B cell (primary cell): ENCODE measurements around the gene DCD. TPM values are rescaled to one million over a fixed set of nuclear protein-coding genes. Genes with fewer than 3 reads are reported as not detected.

Experiments
- ATAC-seq: fragments of 200-7000 bp; cut with Tn5 transposase; one replicate; pipeline ENCODE4 v1.10.0; 2021; ENCODE audit warnings: low read depth, mild to moderate bottlenecking, moderate number of reproducible peaks, moderate library complexity
- CTCF ChIA-PET: fragments of 350-600 bp; sonication (Branson Sonifier 250); formaldehyde crosslinking; loops from one replicate; lab custom pipeline; 2021; ENCODE audit warnings: antibody characterized with exemption, inconsistent platforms; lab: Charles Lee
- POLR2A ChIA-PET: fragments of 350-600 bp; sonication (Branson Sonifier 250); formaldehyde crosslinking; loops from one replicate; lab custom pipeline; 2021; ENCODE audit warnings: antibody characterized with exemption; lab: Charles Lee
- DNase-seq: peaks from one replicate; pipeline ENCODE4 v3.0.0; 2013
- H2AFZ ChIP-seq: 2 replicates; pipeline ENCODE4 v1.6.1; 2012; ENCODE audit warnings: mild to moderate bottlenecking, low read depth, low read length; ENCODE audit not compliant: insufficient read depth, poor library complexity, severe bottlenecking
- H3K27ac ChIP-seq, 2 donors: 1 replicate in 1 of 2; 2 replicates in 1 of 2; pipeline ENCODE4 v1.5.1; 2012 to 2013; ENCODE audit warnings: low read length in 2 of 2, mild to moderate bottlenecking in 2 of 2, moderate library complexity in 1 of 2
- H3K27me3 ChIP-seq, 4 experiments: fragments of 200-600 bp in 1 of 4; sonication (generic) in 1 of 4; replicated peaks in 1 of 4; 1 replicate in 2 of 4; 2 replicates in 2 of 4; pipeline versions ENCODE4 v1.6.1 to v1.7.0; 2013 to 2016; ENCODE audit warnings: low read length in 3 of 4, mild to moderate bottlenecking in 2 of 4, mixed read lengths in 1 of 4, moderate library complexity in 1 of 4; ENCODE audit not compliant: insufficient read depth in 4 of 4, control insufficient read depth in 3 of 4; ENCODE audit errors: control extremely low read depth in 1 of 4
- H3K36me3 ChIP-seq, 2 experiments: replicated peaks in 1 of 2; 1 replicate in 1 of 2; 2 replicates in 1 of 2; pipeline versions ENCODE4 v1.6.1 to v1.7.1; 2013; ENCODE audit warnings: low read length in 1 of 2; ENCODE audit not compliant: insufficient read depth in 2 of 2, control insufficient read depth in 1 of 2; ENCODE audit errors: control extremely low read depth in 1 of 2, extremely low read depth in 1 of 2
- H3K4me1 ChIP-seq, 2 donors: fragments of 200-600 bp in 1 of 2; sonication (generic) in 1 of 2; 1 replicate in 1 of 2; 2 replicates in 1 of 2; pipeline versions ENCODE4 v1.5.1 to v1.6.1; 2013 to 2017; ENCODE audit warnings: low read length in 2 of 2; ENCODE audit not compliant: control insufficient read depth in 2 of 2, insufficient read depth in 2 of 2
- H3K4me2 ChIP-seq: replicated peaks from 2 replicates; pipeline ENCODE3; 2012; ENCODE audit warnings: mild to moderate bottlenecking, low read depth, low read length; ENCODE audit not compliant: poor library complexity, severe bottlenecking
- H3K4me3 ChIP-seq, 5 experiments: fragments of 200-600 bp in 1 of 5; sonication (generic) in 1 of 5; 1 replicate in 3 of 5; 2 replicates in 2 of 5; pipeline versions ENCODE4 v1.5.1 to v1.7.0; 2011 to 2016; ENCODE audit warnings: low read length in 4 of 5, mild to moderate bottlenecking in 4 of 5, low read depth in 2 of 5, control low read depth in 1 of 5, moderate library complexity in 1 of 5; ENCODE audit not compliant: insufficient read depth in 1 of 5; ENCODE audit errors: control extremely low read depth in 1 of 5, extremely low read depth in 1 of 5
- H3K79me2 ChIP-seq: fragments of 200-600 bp; sonication (generic); one replicate; pipeline ENCODE4 v1.6.0; 2016; ENCODE audit warnings: low read length; ENCODE audit not compliant: control insufficient read depth, insufficient read depth
- H3K9ac ChIP-seq: fragments of 200-600 bp; sonication (generic); 2 replicates; pipeline ENCODE4 v1.6.1; 2017; ENCODE audit warnings: mild to moderate bottlenecking, low read length, moderate library complexity
- H3K9me3 ChIP-seq, 3 donors: one replicate each; pipeline versions ENCODE4 v1.6.1 to v1.7.1; 2013; ENCODE audit warnings: low read length in 2 of 3; ENCODE audit not compliant: control insufficient read depth in 2 of 3, insufficient read depth in 1 of 3; ENCODE audit errors: control extremely low read depth in 1 of 3
- H4K20me1 ChIP-seq: 2 replicates; pipeline ENCODE4 v1.6.0; 2012; ENCODE audit warnings: mild to moderate bottlenecking, low read length; ENCODE audit not compliant: insufficient read depth, control insufficient read depth, poor library complexity, severe bottlenecking
- H3K27ac Mint-ChIP-seq: one replicate; pipeline ENCODE4 v1.8.0; 2021; ENCODE audit warnings: mixed read lengths
- H3K27me3 Mint-ChIP-seq: one replicate; pipeline ENCODE4 v1.8.0; 2021; ENCODE audit warnings: mixed read lengths
- H3K4me1 Mint-ChIP-seq: one replicate; pipeline ENCODE4 v1.8.0; 2021; ENCODE audit warnings: mixed read lengths
- H3K4me3 Mint-ChIP-seq: one replicate; pipeline ENCODE4 v1.8.0; 2021; ENCODE audit warnings: mixed read lengths
- H3K9me3 Mint-ChIP-seq: one replicate; pipeline ENCODE4 v1.8.0; 2022; ENCODE audit warnings: mixed read lengths; ENCODE audit not compliant: insufficient read depth
- CTCF ChIP-seq: fragments of 200-600 bp; IDR thresholded peaks from one replicate; pipeline ENCODE4 v1.8.0; 2022; ENCODE audit warnings: antibody characterized with exemption, mild to moderate bottlenecking
- EZH2 ChIP-seq: IDR thresholded peaks from 2 replicates; pipeline ENCODE4 v1.6.1; 2012; ENCODE audit warnings: borderline replicate concordance, low read depth, mild to moderate bottlenecking, moderate library complexity, low read length; ENCODE audit not compliant: insufficient read depth, poor library complexity, severe bottlenecking
- WGBS: methylation state at CpG from one replicate; pipeline ENCODE4 v1.1.5; 2013; ENCODE audit warnings: missing lambda C conversion rate; ENCODE audit not compliant: insufficient coverage; 5-methylcytosine and 5-hydroxymethylcytosine counted together
- intact Hi-C: fragments of 100-400 bp; cut with micrococcal nuclease; formaldehyde crosslinking; loops from one replicate; pipeline ENCODE4 v1.10.0; 2022
- polyA plus RNA-seq: library from polyadenylated mRNA; depleted of rRNA; stranded (reverse); fragments of >200 nt; gene quantifications from 2 replicates; pipeline ENCODE4 v1.2.3, GENCODE V29; 2012
- total RNA-seq, 2 donors: library from RNA; stranded (reverse); fragments of 120-200 nt in 1 of 2; gene quantifications; 1 replicate in 1 of 2; 2 replicates in 1 of 2; pipeline versions ENCODE4 v1.2.3 to v1.2.4, GENCODE V29; 2013 to 2022

The DCD gene
- total and polyA plus RNA-seq, 2 donors (not counting 1 experiment from before 2014, with no cell fraction given): not detected

GRCh38 chr12:54596526-54596946 is 51.6 kb downstream of the DCD start:
- ChIA-PET CTCF (interaction anchor here (0.7 to 2.6 kb wide), 14 partner anchors 9 to 396 kb away, joined by 3 to 17 read pairs (median 4); no protein-coding TSS in a partner anchor), POLR2A (no interaction called here)
- Histone ChIP-seq H3K4me3 (no peak overlapping the region), H3K9ac (no peak overlapping the region), H3K36me3 (no peaks in the 10 kb centered on the region), H4K20me1 (no peaks in the 10 kb centered on the region), H2AFZ (no peak overlapping the region), H3K27ac (no peak overlapping the region), H3K4me2 (no peak overlapping the region), H3K9me3 (no peaks in the 10 kb centered on the region), H3K79me2 (no peaks in the 10 kb centered on the region), H3K27me3 (peaks cover 0 to 32% (median 3%) of the 10 kb centered on the region in 4 experiments), H3K4me1 (no peaks in the 10 kb centered on the region)
- Mint-ChIP-seq H3K9me3 (no peaks in the 10 kb centered on the region), H3K4me3 (no peak overlapping the region), H3K27me3 (peaks cover 32% of the 10 kb centered on the region), H3K4me1 (no peaks in the 10 kb centered on the region), H3K27ac (no peak overlapping the region)
- intact Hi-C loops: loop anchor here (2.0 kb wide), 1 partner anchor 362 kb away; no protein-coding TSS in a partner anchor
- DNase-seq: peak; percentile 52
- TF ChIP-seq EZH2 (no peak), CTCF (peak; percentile 85)
- WGBS: 37% methylated on average over 3 of the region's 3 CpGs
- no peak for ATAC-seq

GRCh38 chr12:54595471-54595870 is 52.7 kb downstream of the DCD start:
- H3K9ac ChIP-seq: no peak overlapping the region
- Mint-ChIP-seq H3K27ac (no peak overlapping the region), H3K27me3 (peaks cover 42% of the 10 kb centered on the region), H3K9me3 (no peaks in the 10 kb centered on the region), H3K4me1 (no peaks in the 10 kb centered on the region), H3K4me3 (no peak overlapping the region)
- no peak overlapping the region for H3K4me3 ChIP-seq
- no CpG with 5 or more reads among the region's 3 CpGs for WGBS
- peaks cover 0 to 40% (median 7%) of the 10 kb centered on the region in 4 experiments for H3K27me3 ChIP-seq
- H4K20me1 ChIP-seq: no peaks in the 10 kb centered on the region
- no peak overlapping the region for H3K4me2 ChIP-seq
- no peak for ATAC-seq
- intact Hi-C loops: no loop called here
- CTCF ChIA-PET: interaction anchor here (1.0 to 2.6 kb wide), 11 partner anchors 8 to 142 kb away, joined by 3 to 17 read pairs (median 4); no protein-coding TSS in a partner anchor
- no peak for DNase-seq
- no peak overlapping the region for H2AFZ ChIP-seq
- no peak overlapping the region for H3K27ac ChIP-seq
- H3K79me2 ChIP-seq: no peaks in the 10 kb centered on the region
- no peaks in the 10 kb centered on the region for H3K36me3 ChIP-seq
- POLR2A ChIA-PET: no interaction called here
- H3K4me1 ChIP-seq: no peaks in the 10 kb centered on the region
- no peaks in the 10 kb centered on the region for H3K9me3 ChIP-seq
- no peak for TF ChIP-seq CTCF
- no peak for TF ChIP-seq EZH2
